HG03521 (cell line): ENCODE measurements around the gene PPP1R8.
"Not testable (repeated sequence)": the region's sequence is repeated elsewhere in the genome, so short reads cannot be mapped to it uniquely, and the experiment has no call there.

Experiments used
- ATAC-seq: cut with Tn5 transposase; IDR thresholded peaks from one replicate; pipeline ENCODE4 v1.9.1; 2021; ENCODE audit warnings: mild to moderate bottlenecking, moderate library complexity; ENCODE audit not compliant: unreplicated experiment

The PPP1R8 gene

DNA sequence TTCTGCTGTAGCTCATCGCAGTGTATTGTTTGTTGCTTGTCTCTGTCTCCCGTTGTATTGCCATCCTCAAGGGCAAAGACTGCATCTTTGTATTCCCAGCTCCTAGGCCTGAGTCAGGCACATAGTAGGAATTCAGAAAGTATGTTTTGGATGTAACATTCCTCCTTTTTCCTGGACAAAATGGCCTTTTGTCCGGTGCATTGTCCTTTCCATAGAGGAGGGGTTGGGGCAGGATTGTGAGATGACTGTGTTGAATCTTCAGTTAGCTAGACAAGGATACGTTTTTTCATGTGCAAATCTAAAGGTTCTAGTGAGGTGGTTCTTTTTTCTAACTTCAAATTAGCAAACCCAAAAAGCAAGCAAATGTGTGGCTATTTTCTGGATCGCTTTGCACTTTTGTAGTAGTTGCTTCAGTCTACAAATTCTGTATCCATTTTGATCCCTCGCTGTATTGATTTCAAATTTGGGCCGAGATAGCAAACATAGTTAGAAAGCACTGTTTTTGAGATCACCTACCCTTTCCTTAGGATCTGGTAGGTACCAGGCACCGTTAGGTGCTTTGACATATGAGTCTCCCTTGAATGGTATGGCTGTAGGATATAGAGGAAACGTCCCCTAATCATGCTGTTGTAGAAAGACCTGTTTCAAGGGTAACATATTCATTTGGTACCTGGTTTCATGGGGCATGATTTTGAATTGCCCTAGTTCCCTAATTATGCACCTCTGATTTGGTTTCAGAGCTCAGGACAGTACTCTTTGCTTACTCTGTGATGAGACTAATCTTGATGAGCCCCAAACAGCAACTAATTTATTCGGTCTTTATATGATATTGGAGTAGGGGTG is 1.2 kb downstream of the PPP1R8 start:
- ATAC-seq = no peak

GRCh38 chr1:27832762-27833161 is 2.2 kb downstream of the PPP1R8 start:
- no peak for ATAC-seq

GRCh38 chr1:27833470-27833869 is 2.9 kb downstream of the PPP1R8 start:
- ATAC-seq = no peak

- ATAC-seq = no peak
Observed at GRCh38 chr1:27835046-27835445, 4.5 kb downstream of the PPP1R8 start.

DNA sequence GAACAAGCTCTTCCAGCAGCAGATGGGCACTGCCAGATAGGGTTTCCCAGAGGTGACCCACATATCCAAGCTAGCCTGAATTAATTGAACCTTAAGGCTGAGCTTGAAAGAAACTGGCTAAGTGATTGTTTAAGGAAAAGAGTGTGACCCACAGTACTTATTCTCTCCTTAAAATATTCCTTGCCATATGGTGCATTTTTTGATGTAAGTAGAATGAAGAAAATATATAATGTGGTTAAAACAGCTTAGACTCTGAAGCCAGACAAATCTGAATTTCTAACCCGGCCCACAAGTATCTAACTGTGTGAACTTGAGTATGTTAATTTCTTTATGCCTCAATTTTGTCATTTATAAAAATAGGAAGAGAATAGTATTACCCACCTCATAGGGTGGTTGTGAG is 4.9 kb downstream of the PPP1R8 start:
- no peak for ATAC-seq

GRCh38 chr1:27849951-27850350 is 19.4 kb downstream of the PPP1R8 start:
- ATAC-seq = no peak

DNA sequence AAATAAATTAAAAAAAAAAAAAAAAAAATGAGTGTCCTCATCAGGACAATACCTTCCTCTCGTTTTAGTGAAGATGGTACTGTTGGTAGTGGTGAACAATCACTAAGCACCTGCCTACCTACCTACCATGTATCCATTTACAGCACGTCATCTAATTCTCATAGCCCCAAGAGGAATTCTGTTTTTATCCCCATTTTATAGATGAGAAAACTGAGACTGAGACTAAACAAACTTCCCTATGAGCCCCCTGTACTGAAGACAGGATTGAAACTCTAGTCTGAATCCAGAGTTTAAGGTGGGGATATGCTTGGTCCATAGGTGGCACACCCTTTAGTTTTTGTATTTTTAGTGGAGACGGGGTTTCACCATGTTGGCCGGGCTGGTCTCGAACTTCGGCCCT is 24.5 kb downstream of the PPP1R8 start:
- ATAC-seq = no peak

DNA sequence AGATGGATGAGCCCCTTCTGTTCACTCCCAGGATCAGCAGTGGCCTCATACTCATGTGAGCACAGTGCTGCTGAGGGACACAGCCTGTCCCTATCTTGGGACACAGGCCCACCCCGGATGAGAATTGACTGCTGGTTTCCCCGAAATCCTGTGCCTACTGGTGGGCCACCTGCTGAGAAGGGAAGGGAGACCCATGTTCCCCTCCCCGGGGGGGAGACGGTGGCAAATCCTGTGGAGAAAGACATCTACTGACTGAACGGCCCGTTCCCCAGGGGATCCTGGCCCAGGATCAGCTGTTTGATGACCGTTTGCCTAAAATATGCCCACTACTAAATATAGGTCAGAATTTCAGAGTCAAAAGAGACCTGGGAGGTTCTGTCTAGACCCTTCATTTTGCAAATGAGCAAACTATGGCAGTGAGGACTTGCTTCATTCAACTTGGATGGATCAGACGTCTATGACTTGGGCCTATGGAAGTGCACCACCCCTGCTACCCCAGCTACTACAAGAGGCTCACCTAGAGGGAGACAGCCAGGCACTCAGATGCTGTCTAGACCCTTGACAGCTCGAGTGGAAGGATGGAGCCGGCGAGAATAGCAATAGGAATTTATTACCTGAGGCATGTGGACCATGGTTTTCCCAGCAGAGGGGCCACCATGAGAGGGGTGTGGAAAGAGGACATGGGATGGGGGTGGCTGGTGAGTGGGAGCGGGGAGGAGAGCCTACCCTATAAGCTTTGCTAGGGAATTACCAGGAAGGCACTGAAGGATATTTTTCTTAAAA is 26.2 kb downstream of the PPP1R8 start:
- no peak for ATAC-seq

- ATAC-seq = not testable (repeated sequence)
Observed at GRCh38 chr1:27857552-27857951, 27.0 kb downstream of the PPP1R8 start.

- ATAC-seq = no peak
Observed at GRCh38 chr1:27858072-27858948, 27.7 kb downstream of the PPP1R8 start.

GRCh38 chr1:27858949-27859576 is 28.5 kb downstream of the PPP1R8 start:
- no peak for ATAC-seq

DNA sequence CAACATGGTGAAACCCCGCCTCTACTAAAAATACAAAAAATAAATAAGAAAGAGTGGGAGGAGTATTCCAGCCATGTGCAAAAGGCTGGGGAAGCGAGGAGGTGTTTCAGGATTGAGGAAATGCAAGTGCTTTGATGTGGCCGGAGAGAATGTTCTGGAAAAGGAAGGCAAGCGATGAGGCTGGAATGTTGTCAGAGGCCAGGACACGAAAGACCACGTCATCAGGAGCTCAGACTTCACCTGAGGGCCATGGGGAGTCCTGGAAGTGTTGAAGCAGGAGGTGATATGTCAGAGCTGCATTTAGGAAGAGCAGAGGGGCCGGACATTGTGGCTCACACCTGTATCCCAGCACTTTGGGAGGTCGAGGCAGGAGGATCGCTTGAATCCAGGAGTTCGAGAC is 30.9 kb downstream of the PPP1R8 start:
- ATAC-seq = no peak

DNA sequence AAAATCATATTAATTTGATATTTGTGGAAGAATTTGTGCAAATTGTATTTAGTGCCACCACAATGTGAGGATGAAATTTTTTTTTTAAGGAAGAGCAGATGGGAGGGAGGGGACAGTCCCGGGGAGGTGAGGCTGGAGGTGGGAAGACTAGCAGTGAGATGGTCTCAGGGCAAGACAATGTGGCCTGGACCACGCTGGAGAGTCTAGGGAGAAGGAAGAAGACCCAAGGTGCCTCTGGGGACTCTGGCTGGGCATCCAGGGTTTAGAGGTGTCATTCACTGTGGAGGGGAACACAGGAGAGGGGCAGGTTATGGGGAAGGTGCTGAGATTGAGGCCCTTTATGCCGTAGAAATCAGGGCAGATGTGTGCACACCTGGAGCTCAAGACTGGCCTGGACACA is 31.4 kb downstream of the PPP1R8 start:
- no peak for ATAC-seq

- ATAC-seq = no peak
Observed at GRCh38 chr1:27862671-27863537, 32.3 kb downstream of the PPP1R8 start.

GRCh38 chr1:27863538-27863915 is 32.9 kb downstream of the PPP1R8 start:
- no peak for ATAC-seq

DNA sequence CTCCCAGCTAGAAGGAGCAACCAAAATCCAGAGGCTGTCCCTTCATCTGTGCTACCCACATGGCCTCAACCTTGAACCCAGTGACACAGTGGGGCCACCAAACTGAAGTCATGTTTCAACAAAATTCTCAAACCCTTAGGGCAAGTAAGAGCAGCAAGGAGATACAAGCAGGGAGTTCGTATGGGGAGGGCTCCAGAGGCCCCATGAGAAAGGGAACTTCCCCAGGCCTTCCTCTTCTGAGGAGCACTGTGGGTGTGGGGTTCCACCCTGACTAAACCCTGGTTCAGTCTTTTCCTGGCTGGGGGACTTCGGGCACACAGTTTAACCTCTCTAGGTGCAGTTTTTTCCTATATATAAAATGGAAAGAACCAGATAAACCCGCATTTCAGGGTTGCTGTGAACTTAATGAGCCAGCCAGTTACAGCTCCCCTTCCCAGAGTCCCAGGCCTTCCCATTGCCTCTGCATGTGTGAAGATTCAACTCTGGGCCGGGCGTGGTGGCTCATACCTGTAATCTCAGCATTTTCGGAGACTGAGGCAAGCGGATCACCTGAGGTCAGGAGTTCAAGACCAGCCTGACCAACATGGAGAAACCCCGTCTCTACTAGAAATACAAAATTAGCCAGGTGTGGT is 33.8 kb downstream of the PPP1R8 start:
- ATAC-seq = no peak

GRCh38 chr1:27865821-27866220 is 35.2 kb downstream of the PPP1R8 start:
- no peak for ATAC-seq

DNA sequence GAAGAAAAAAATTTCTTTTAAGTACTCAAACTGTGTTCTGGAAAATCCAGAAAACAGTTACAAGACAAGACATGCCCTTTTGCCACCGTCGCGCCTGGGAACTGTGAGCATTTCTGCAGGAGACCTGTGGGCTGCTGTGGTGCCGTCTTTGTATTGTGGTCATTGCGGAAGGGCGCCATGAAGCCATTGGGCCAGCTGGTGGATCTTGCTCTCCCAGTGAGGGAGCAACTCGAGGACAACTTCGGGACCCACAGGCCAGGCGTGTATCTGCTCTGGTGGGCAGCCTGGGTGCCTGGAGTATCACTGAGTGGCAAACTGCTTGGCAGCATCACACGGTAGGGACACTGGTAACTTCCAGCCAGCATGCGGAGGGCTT is 38.0 kb downstream of the PPP1R8 start:
- ATAC-seq = no peak

- ATAC-seq = no peak
Observed at GRCh38 chr1:27868932-27869718, 38.5 kb downstream of the PPP1R8 start.
